SU-DHL-6 (cell line): ENCODE data around the gene BIRC7.

Source experiments
- CTCF ChIP-seq: fragments of 200-600 bp; sonication (generic); IDR thresholded peaks from one replicate; pipeline ENCODE4 v1.5.1; 2017; ENCODE audit warnings: antibody characterized with exemption, mild to moderate bottlenecking, low read length, moderate library complexity; ENCODE audit not compliant: insufficient read depth, poor library complexity, severe bottlenecking
- EZH2phosphoT487 ChIP-seq: fragments of 200-600 bp; sonication (generic), shearing (Covaris generic); conservative IDR thresholded peaks from 2 replicates; pipeline ENCODE4 v1.6.1; 2018; ENCODE audit warnings: mild to moderate bottlenecking, antibody characterized with exemption, low read length, moderate library complexity, mixed read lengths

- TF ChIP-seq CTCF: no peak
- no peak for TF ChIP-seq EZH2phosphoT487
Observed at GRCh38 chr20:63238031-63238430, 2.3 kb downstream of the BIRC7 start.
